ENCODE measurements around the gene MATN1.
A peak's percentile ranks its signal among the peaks of the same experiment; 100 is the strongest.

Gene MATN1

GRCh38 chr1:30731806-30732276 lies 8.5 kb upstream of the MATN1 start:
- DNase-seq (ENCODE audit: low read depth in 2 of 2): no peak

GRCh38 chr1:30731109-30731805 lies 7.9 kb upstream of the MATN1 start:
- no peak for DNase-seq (ENCODE audit: low read depth in 2 of 2)

- no peak for DNase-seq (ENCODE audit: low read depth in 2 of 2)
These were observed 7.1 kb upstream of the MATN1 start for GRCh38 chr1:30730346-30731108.

- DNase-seq (ENCODE audit: low read depth in 2 of 2): no peak
These were observed 6.5 kb upstream of the MATN1 start for GRCh38 chr1:30729901-30730300.

- DNase-seq (ENCODE audit: low read depth in 2 of 2): no peak
These were observed 5.7 kb upstream of the MATN1 start for GRCh38 chr1:30728832-30729638.

GRCh38 chr1:30728340-30728739 lies 5.0 kb upstream of the MATN1 start:
- DNase-seq (ENCODE audit: low read depth in 2 of 2): no peak

GRCh38 chr1:30727824-30728223 lies 4.4 kb upstream of the MATN1 start:
- peak; percentile 20 to 23 for DNase-seq (ENCODE audit: low read depth in 2 of 2)

GRCh38 chr1:30726773-30727684 lies 3.6 kb upstream of the MATN1 start:
- DNase-seq (ENCODE audit: low read depth in 2 of 2): no peak

GRCh38 chr1:30726236-30726635 lies 2.9 kb upstream of the MATN1 start:
- DNase-seq (ENCODE audit: low read depth in 2 of 2): no peak

GRCh38 chr1:30725450-30726095 lies 2.2 kb upstream of the MATN1 start:
- DNase-seq (ENCODE audit: low read depth in 2 of 2): no peak

GRCh38 chr1:30724655-30725421 lies 1.5 kb upstream of the MATN1 start:
- no peak for DNase-seq (ENCODE audit: low read depth in 2 of 2)

GRCh38 chr1:30724175-30724574 lies 790 bp upstream of the MATN1 start:
- DNase-seq (ENCODE audit: low read depth in 2 of 2): no peak

- DNase-seq (ENCODE audit: low read depth in 2 of 2): no peak
These were observed 1.4 kb downstream of the MATN1 start for GRCh38 chr1:30721812-30722537.

GRCh38 chr1:30721341-30721793 lies 2.0 kb downstream of the MATN1 start:
- DNase-seq (ENCODE audit: low read depth in 2 of 2): no peak

GRCh38 chr1:30720271-30721223 lies 2.8 kb downstream of the MATN1 start:
- DNase-seq (ENCODE audit: low read depth in 2 of 2): no peak

GRCh38 chr1:30719406-30720270 lies 3.7 kb downstream of the MATN1 start:
- no peak for DNase-seq (ENCODE audit: low read depth in 2 of 2)

Measured in fibroblast of skin of left quadriceps (primary cell).